ENCODE measurements around the gene FAM180A. TPM values are rescaled to one million over a fixed set of nuclear protein-coding genes. Genes with fewer than 3 reads are reported as not detected.

FAM180A gene
- total and polyA plus RNA-seq, 2 experiments from 2014 or later = not detected

DNA sequence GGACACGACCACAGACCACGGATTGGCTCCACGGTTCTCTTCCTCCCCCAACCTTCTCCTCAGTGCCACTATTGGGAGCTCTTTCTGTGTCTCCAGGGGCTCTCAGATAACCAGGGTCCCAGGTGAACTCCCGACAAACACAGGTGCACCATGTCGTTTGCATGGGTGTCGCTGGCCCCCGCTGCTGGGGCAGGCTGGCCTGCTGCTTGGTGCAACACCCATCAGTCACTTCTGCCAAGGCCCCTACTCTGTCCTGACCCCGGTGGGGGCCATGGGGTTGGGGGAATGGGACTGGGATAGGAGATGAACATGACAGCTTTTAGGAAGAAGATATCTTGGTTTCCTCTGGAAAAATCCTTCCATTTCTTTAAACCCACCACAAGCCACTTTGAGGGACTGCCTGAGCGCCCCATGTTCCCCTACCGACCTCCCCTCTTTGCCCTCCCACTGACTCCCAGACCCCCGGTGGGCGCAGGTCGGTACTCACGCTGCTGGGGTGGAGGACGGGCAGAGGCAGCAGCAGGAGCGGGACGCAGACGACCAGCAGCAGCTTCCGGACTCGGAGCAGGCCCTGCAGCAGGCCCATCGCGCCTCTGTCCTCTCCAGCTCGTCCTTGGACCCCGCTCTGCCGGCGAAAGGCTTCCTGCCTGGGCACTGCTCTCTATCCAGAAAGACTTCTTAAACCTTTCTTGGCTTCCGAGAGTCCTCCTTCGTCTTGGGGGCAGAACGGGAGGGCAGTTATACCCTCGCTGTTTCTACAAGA is 21.5 kb downstream of the FAM180A start (continued):
- TF ChIP-seq, protein P1, sequence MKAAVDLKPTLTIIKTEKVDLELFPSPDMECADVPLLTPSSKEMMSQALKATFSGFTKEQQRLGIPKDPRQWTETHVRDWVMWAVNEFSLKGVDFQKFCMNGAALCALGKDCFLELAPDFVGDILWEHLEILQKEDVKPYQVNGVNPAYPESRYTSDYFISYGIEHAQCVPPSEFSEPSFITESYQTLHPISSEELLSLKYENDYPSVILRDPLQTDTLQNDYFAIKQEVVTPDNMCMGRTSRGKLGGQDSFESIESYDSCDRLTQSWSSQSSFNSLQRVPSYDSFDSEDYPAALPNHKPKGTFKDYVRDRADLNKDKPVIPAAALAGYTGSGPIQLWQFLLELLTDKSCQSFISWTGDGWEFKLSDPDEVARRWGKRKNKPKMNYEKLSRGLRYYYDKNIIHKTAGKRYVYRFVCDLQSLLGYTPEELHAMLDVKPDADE (IDR thresholded peaks at IDR 0.05) = no peak
- TF ChIP-seq, protein P2, sequence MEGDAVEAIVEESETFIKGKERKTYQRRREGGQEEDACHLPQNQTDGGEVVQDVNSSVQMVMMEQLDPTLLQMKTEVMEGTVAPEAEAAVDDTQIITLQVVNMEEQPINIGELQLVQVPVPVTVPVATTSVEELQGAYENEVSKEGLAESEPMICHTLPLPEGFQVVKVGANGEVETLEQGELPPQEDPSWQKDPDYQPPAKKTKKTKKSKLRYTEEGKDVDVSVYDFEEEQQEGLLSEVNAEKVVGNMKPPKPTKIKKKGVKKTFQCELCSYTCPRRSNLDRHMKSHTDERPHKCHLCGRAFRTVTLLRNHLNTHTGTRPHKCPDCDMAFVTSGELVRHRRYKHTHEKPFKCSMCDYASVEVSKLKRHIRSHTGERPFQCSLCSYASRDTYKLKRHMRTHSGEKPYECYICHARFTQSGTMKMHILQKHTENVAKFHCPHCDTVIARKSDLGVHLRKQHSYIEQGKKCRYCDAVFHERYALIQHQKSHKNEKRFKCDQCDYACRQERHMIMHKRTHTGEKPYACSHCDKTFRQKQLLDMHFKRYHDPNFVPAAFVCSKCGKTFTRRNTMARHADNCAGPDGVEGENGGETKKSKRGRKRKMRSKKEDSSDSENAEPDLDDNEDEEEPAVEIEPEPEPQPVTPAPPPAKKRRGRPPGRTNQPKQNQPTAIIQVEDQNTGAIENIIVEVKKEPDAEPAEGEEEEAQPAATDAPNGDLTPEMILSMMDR (conservative IDR thresholded peaks at IDR 0.05; ENCODE audit: low read depth in 2 of 2) = no peak
- TF ChIP-seq ZNF331 (CRISPR knock-in tag; IDR thresholded peaks at IDR 0.05; ENCODE audit: low read depth) (no peak), STAT1 (IDR thresholded peaks at IDR 0.05; ENCODE audit: unreplicated experiment) (no peak), JUNB (IDR thresholded peaks at IDR 0.05; ENCODE audit: unreplicated experiment) (no peak)
- TF ChIP-seq, protein P3, sequence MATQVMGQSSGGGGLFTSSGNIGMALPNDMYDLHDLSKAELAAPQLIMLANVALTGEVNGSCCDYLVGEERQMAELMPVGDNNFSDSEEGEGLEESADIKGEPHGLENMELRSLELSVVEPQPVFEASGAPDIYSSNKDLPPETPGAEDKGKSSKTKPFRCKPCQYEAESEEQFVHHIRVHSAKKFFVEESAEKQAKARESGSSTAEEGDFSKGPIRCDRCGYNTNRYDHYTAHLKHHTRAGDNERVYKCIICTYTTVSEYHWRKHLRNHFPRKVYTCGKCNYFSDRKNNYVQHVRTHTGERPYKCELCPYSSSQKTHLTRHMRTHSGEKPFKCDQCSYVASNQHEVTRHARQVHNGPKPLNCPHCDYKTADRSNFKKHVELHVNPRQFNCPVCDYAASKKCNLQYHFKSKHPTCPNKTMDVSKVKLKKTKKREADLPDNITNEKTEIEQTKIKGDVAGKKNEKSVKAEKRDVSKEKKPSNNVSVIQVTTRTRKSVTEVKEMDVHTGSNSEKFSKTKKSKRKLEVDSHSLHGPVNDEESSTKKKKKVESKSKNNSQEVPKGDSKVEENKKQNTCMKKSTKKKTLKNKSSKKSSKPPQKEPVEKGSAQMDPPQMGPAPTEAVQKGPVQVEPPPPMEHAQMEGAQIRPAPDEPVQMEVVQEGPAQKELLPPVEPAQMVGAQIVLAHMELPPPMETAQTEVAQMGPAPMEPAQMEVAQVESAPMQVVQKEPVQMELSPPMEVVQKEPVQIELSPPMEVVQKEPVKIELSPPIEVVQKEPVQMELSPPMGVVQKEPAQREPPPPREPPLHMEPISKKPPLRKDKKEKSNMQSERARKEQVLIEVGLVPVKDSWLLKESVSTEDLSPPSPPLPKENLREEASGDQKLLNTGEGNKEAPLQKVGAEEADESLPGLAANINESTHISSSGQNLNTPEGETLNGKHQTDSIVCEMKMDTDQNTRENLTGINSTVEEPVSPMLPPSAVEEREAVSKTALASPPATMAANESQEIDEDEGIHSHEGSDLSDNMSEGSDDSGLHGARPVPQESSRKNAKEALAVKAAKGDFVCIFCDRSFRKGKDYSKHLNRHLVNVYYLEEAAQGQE (IDR thresholded peaks at IDR 0.05; ENCODE audit: unreplicated experiment) = no peak

DNA sequence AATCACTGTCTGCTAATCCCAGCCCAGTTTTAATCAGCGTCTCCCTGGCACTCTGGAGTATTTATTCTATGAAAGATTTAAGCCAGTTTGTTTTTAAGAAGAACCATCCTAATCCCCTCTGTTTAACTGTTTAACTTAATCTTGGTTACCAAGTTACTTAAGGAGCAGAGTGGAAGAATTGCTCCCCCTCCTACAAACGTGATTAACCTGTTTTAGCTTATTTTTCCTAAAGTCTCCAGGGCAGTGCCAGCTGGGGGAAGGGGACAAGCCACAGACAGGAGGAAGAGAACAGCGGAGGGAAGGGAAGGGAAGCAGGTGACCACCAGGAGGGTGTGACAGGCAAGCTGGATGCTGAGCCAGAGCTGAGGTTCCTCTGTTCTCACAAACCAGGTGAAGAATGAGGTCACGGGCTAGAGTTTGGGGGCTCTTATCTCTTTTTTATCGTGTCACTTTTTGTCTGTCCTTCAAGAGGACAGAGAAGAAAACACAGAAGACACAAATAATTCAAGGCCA is 22.3 kb downstream of the FAM180A start:
- no peak overlapping the region for H3K4me3 Mint-ChIP-seq
- H3K4me1 Mint-ChIP-seq = peaks cover 14% of the 10 kb centered on the region
- no peak overlapping the region for H3K4me3 ChIP-seq
- no peaks in the 10 kb centered on the region for H3K36me3 Mint-ChIP-seq (ENCODE audit: low read depth)
- no peaks in the 10 kb centered on the region for H3K9me2 ChIP-seq (ENCODE audit: insufficient read depth)
- H3K4me1 ChIP-seq (ENCODE audit: insufficient read depth) = no peaks in the 10 kb centered on the region
- no peaks in the 10 kb centered on the region for H3K27me3 ChIP-seq (ENCODE audit: insufficient read depth)
- no peak overlapping the region; the same call in 1 of the 2 replicates for H2AFZ ChIP-seq
- H3K27ac ChIP-seq (ENCODE audit: low read depth) = no peak overlapping the region
- H3K4me2 ChIP-seq = no peak overlapping the region
- H3K36me3 ChIP-seq (ENCODE audit: insufficient read depth) = no peaks in the 10 kb centered on the region; the same call in 1 of the 2 replicates
- H3K79me2 ChIP-seq (replicated peaks; ENCODE audit: insufficient read depth) = no peaks in the 10 kb centered on the region
- H3K27me3 Mint-ChIP-seq (ENCODE audit: insufficient read depth, low read depth, poor library complexity) = peaks cover 7% of the 10 kb centered on the region
- no peak overlapping the region for H3K27ac Mint-ChIP-seq
- ATAC-seq (peak; percentile 50), DNase-seq (ENCODE audit: low spot score) (no peak)
- H4K20me1 ChIP-seq (replicated peaks; ENCODE audit: insufficient read depth) = no peaks in the 10 kb centered on the region
- H3K9me3 Mint-ChIP-seq = no peaks in the 10 kb centered on the region; the same call in 2 of the 3 replicates
- no peaks in the 10 kb centered on the region for H3F3A ChIP-seq (replicated peaks; ENCODE audit: low read depth)
- no peak for TF ChIP-seq ZNF114 (CRISPR knock-in tag; IDR thresholded peaks at IDR 0.05)
- TF ChIP-seq, protein P3 (IDR thresholded peaks at IDR 0.05; ENCODE audit: unreplicated experiment) = no peak
- TF ChIP-seq ZNF331 (CRISPR knock-in tag; IDR thresholded peaks at IDR 0.05; ENCODE audit: low read depth) = no peak
- no peak for TF ChIP-seq STAT1 (IDR thresholded peaks at IDR 0.05; ENCODE audit: unreplicated experiment)
- no peak for TF ChIP-seq JUNB (IDR thresholded peaks at IDR 0.05; ENCODE audit: unreplicated experiment)
- TF ChIP-seq EZH2 (IDR thresholded peaks at IDR 0.05; ENCODE audit: low read depth, unreplicated experiment) = no peak
- no peak for TF ChIP-seq CREB1 (CRISPR knock-in tag; IDR thresholded peaks at IDR 0.05; ENCODE audit: low read depth)
- no peak for TF ChIP-seq POLR2AphosphoS5 (IDR thresholded peaks at IDR 0.05; ENCODE audit: low read depth)
- TF ChIP-seq, protein P2 (conservative IDR thresholded peaks at IDR 0.05; ENCODE audit: low read depth in 2 of 2) = no peak
- TF ChIP-seq EZH2phosphoT487 (IDR thresholded peaks at IDR 0.05; ENCODE audit: unreplicated experiment) = no peak
- no peak for TF ChIP-seq NANOG (IDR thresholded peaks at IDR 0.05; ENCODE audit: borderline replicate concordance)
